Heart left ventricle (tissue), 16 donors: ENCODE measurements around the gene ZBTB18. TPM values are rescaled to one million over a fixed set of nuclear protein-coding genes. Genes with fewer than 3 reads are reported as not detected.

Source experiments
- ATAC-seq, 4 donors: fragments of 200-7000 bp; cut with Tn5 transposase; one replicate each; pipeline ENCODE4 v1.9.1; 2020 to 2022; ENCODE audit warnings: moderate library complexity in 4 of 4, mild to moderate bottlenecking in 3 of 4, moderate number of reproducible peaks in 1 of 4
- DNase-seq, 5 donors: peaks; one replicate each; pipeline ENCODE4 v3.0.0-alpha.2; 2020
- H3K27ac ChIP-seq, 12 donors: fragments of 200-600 bp; sonication (generic) in 4 of 12; one replicate each; pipeline versions ENCODE4 v1.5.0 to v1.8.0; 2016 to 2022; ENCODE audit warnings: mild to moderate bottlenecking in 2 of 12
- H3K27me3 ChIP-seq, 9 donors: fragments of 200-600 bp; sonication (generic) in 2 of 9; one replicate each; pipeline versions ENCODE4 v1.5.1 to v1.8.0; 2016 to 2022; ENCODE audit warnings: mild to moderate bottlenecking in 3 of 9
- H3K36me3 ChIP-seq, 9 donors: fragments of 200-600 bp; sonication (generic) in 2 of 9; one replicate each; pipeline versions ENCODE4 v1.5.0 to v1.8.0; 2018 to 2022; ENCODE audit warnings: mild to moderate bottlenecking in 2 of 9
- H3K4me1 ChIP-seq, 12 donors: fragments of 200-600 bp; sonication (generic) in 4 of 12; one replicate each; pipeline versions ENCODE4 v1.5.0 to v1.8.0; 2016 to 2022; ENCODE audit warnings: mild to moderate bottlenecking in 3 of 12
- H3K4me3 ChIP-seq, 12 donors: fragments of 200-600 bp; sonication (generic) in 4 of 12; one replicate each; pipeline versions ENCODE4 v1.5.0 to v1.8.0; 2017 to 2022; ENCODE audit warnings: mild to moderate bottlenecking in 9 of 12, moderate library complexity in 4 of 12
- H3K9me3 ChIP-seq, 12 donors: fragments of 200-600 bp; sonication (generic) in 4 of 12; one replicate each; pipeline versions ENCODE4 v1.5.0 to v1.8.0; 2016 to 2022; ENCODE audit warnings: mild to moderate bottlenecking in 1 of 12
- POLR2A ChIP-seq, 2 donors: fragments of 450-650 bp; IDR thresholded peaks; one replicate each; pipeline ENCODE4 v1.6.1; 2017; ENCODE audit warnings: antibody characterized with exemption in 2 of 2, mild to moderate bottlenecking in 2 of 2, moderate library complexity in 2 of 2
- WGBS, 4 donors: extraction: QIAGEN DNeasy Blood & Tissue Kit in 2 of 4; methylation state at CpG; one replicate each; pipeline versions ENCODE4 v1.1.5 to v1.1.7; 2013 to 2018; 5-methylcytosine and 5-hydroxymethylcytosine counted together
- intact Hi-C, 10 donors: fragments of 100-400 bp; cut with DNase I; formaldehyde crosslinking; loops; one replicate each; pipeline versions ENCODE4 v1.11.1 to v1.14.2; 2022
- polyA plus RNA-seq, 2 donors: library from polyadenylated mRNA; stranded (reverse); fragments of 200-250 nt; gene quantifications; one replicate each; pipeline ENCODE4 v1.2.3, GENCODE V29; 2013
- total RNA-seq, 9 donors: library from RNA; depleted of rRNA in 2 of 9; stranded (reverse); fragments of >200 nt in 2 of 9; fragmentation: NEBNext Ultra II Directional in 3 of 9; extraction: Animal tissue kit (Norgen Biotek cat#: 25700) in 3 of 9; gene quantifications; one replicate each; pipeline versions ENCODE4 v1.1.0 to v1.2.4, GENCODE V29; 2016 to 2023
- TF ChIP-seq, protein P1 (sequence below), 12 donors: fragments of 200-600 bp; sonication (generic) in 4 of 12; IDR thresholded peaks; one replicate each; pipeline versions ENCODE4 v1.5.0 to v1.8.0; 2018 to 2022; ENCODE audit warnings: antibody characterized with exemption in 12 of 12, mild to moderate bottlenecking in 5 of 12
- donor health status: ischemic (EF 13 %, LVEDD 7.1; RV severe dilation, severe dysfunction).
- donor health status: healthy with polysubstance abuse.
- donor health status: DM: no; HTN: yes; CAD: no.
- donor health status: DM: no; HTN: no; CAD: no.
- donor health status: ischemic (EF 25% LVEDD 6.9; RV normal size, moderate dysfunction).
- donor health status: ischemic (EF 25% LVEDD 5.7; RV mildly dilated, moderate dysfunction).
- donor health status: healthy.
- donor health status: DM: yes; HTN: yes; CAD: no.
- donor health status: ischemic (EF 35%, LVEDD 5.7; RV mildly dilated, moderate dysfunction).
- donor health status: nonischemic (EF 11% LVEDD 7.7; RV severe dilation, severe dysfunction).
- donor health status: DM: yes; HTN: yes; CAD: no.
- donor health status: PGD.
- donor health status: ischemic (EF 29% LVEDD 5.4; RV normal size, mild dysfunction).
- donor health status: nonischemic (EF 23%, LVEDD 6.1; RV moderate dilation, normal function).

ZBTB18 gene
- total and polyA plus RNA-seq, 11 donors = 12.5 to 29.2 (median 22.5) TPM

DNA sequence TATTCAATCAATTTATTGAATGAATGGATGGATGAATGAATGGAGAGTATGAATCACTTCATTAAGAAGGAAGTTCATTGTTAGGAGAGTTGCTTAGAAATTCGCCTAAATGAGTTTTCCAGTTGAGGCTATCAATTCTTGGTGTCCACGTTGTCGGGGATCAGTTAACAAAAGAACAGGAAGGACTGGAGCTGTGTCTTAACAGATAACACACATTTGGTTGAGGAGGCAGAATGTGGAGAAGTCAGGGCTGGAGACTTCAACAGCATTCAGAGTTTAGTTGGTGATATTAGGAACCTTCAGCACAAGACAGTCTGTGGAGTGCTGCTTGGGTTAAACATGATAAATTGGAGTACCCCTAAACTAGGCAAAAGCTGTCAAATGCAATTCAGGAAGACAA lies 33.7 kb downstream of the ZBTB18 start:
- 26 to 48% (median 38%) methylated on average over 3 of the region's 3 CpGs for WGBS, 4 donors
- Histone ChIP-seq H3K27ac (peak overlapping the region in 1 of 12 donors; percentile 17), H3K4me3 (no peak overlapping the region), H3K4me1 (peaks cover 0 to 4% (median 0%) of the 10 kb centered on the region in 12 donors), H3K9me3 (peaks cover 0 to 14% (median 6%) of the 10 kb centered on the region in 12 donors), H3K36me3 (no peaks in the 10 kb centered on the region), H3K27me3 (peaks cover 0 to 18% (median 8%) of the 10 kb centered on the region in 9 donors)
- TF ChIP-seq, protein P1, sequence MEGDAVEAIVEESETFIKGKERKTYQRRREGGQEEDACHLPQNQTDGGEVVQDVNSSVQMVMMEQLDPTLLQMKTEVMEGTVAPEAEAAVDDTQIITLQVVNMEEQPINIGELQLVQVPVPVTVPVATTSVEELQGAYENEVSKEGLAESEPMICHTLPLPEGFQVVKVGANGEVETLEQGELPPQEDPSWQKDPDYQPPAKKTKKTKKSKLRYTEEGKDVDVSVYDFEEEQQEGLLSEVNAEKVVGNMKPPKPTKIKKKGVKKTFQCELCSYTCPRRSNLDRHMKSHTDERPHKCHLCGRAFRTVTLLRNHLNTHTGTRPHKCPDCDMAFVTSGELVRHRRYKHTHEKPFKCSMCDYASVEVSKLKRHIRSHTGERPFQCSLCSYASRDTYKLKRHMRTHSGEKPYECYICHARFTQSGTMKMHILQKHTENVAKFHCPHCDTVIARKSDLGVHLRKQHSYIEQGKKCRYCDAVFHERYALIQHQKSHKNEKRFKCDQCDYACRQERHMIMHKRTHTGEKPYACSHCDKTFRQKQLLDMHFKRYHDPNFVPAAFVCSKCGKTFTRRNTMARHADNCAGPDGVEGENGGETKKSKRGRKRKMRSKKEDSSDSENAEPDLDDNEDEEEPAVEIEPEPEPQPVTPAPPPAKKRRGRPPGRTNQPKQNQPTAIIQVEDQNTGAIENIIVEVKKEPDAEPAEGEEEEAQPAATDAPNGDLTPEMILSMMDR (IDR thresholded peaks at IDR 0.05) = no peak
- no peak for TF ChIP-seq POLR2A (IDR thresholded peaks at IDR 0.05)
- intact Hi-C loops = no loop called here
- ATAC-seq = peak in 1 of 4 donors; percentile 82
- DNase-seq = no peak

DNA sequence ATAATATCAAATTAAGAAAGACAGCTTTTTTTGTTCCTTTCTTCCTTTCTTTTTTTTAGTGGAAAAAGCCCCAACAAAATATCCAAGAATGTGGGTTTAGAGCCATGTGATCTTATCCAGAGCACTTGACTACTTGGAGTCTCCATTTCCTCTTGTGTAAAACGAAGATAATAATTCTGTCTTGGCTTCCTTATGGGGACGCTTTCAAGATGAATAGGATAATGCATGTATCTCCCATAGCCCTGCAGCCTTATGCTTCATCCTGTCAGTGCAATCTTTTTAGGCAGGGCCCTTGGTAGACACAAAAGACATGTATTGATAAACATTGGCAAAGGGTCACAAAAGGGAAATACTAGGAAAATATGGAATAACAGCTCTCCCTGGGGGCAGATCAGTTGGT lies 34.8 kb downstream of the ZBTB18 start:
- peaks cover 0 to 4% (median 0%) of the 10 kb centered on the region in 12 donors for H3K4me1 ChIP-seq
- DNase-seq (no peak), ATAC-seq (no peak)
- H3K27me3 ChIP-seq = peaks cover 0 to 18% (median 0%) of the 10 kb centered on the region in 9 donors
- 79 to 84% (median 84%) methylated on average over 2 of the region's 2 CpGs for WGBS, 4 donors
- intact Hi-C loops = no loop called here
- H3K36me3 ChIP-seq = no peaks in the 10 kb centered on the region
- TF ChIP-seq, protein P1 (IDR thresholded peaks at IDR 0.05) = no peak
- TF ChIP-seq POLR2A (IDR thresholded peaks at IDR 0.05) = no peak
- H3K9me3 ChIP-seq = peaks cover 0 to 14% (median 6%) of the 10 kb centered on the region in 12 donors
- no peak overlapping the region for H3K4me3 ChIP-seq
- no peak overlapping the region for H3K27ac ChIP-seq

- intact Hi-C loops = no loop called here
- DNase-seq = no peak
- peaks cover 0 to 18% (median 0%) of the 10 kb centered on the region in 9 donors for H3K27me3 ChIP-seq
Observed at GRCh38 chr1:244087021-244087560, 36.0 kb downstream of the ZBTB18 start.

GRCh38 chr1:244087611-244088010 lies 36.5 kb downstream of the ZBTB18 start:
- Histone ChIP-seq H3K4me3 (no peak overlapping the region), H3K9me3 (peaks cover 0 to 14% (median 6%) of the 10 kb centered on the region in 12 donors), H3K27ac (no peak overlapping the region), H3K36me3 (no peaks in the 10 kb centered on the region), H3K27me3 (peaks cover 0 to 12% (median 0%) of the 10 kb centered on the region in 9 donors), H3K4me1 (peaks cover 0 to 4% (median 0%) of the 10 kb centered on the region in 12 donors)
- intact Hi-C loops = no loop called here
- DNase-seq (no peak), ATAC-seq (no peak)
- no peak for TF ChIP-seq POLR2A (IDR thresholded peaks at IDR 0.05)
- TF ChIP-seq, protein P1 (IDR thresholded peaks at IDR 0.05) = no peak
- 58 to 79% (median 67%) methylated on average over 6 to 7 of the region's 7 CpGs for WGBS, 4 donors

More at GRCh38 chr1:244087021-244087560, 36.0 kb downstream of the ZBTB18 start:
- TF ChIP-seq, protein P1 (IDR thresholded peaks at IDR 0.05) = no peak
- no peak for TF ChIP-seq POLR2A (IDR thresholded peaks at IDR 0.05)
- WGBS, 4 donors = 79 to 88% (median 85%) methylated on average over 13 of the region's 13 CpGs
- H3K9me3 ChIP-seq = peaks cover 0 to 14% (median 6%) of the 10 kb centered on the region in 12 donors
- ATAC-seq = no peak
- peaks cover 0 to 4% (median 0%) of the 10 kb centered on the region in 12 donors for H3K4me1 ChIP-seq
- H3K36me3 ChIP-seq = no peaks in the 10 kb centered on the region
- no peak overlapping the region for H3K4me3 ChIP-seq
- H3K27ac ChIP-seq = no peak overlapping the region
